Panc1 (cell line): ENCODE data around the gene HNRNPH2. TPM values are rescaled to one million over a fixed set of nuclear protein-coding genes. Genes with fewer than 3 reads are reported as not detected.

ENCODE experiments used
- ATAC-seq: fragments of 200-7000 bp; cut with Tn5 transposase; 2 replicates; pipeline ENCODE4 v1.9.1; 2020; ENCODE audit warnings: mild to moderate bottlenecking, moderate library complexity
- BruUV-seq: library from RNA; stranded (reverse); fragments of 400-500 nt; replicated peaks from 2 replicates; lab custom pipeline; 2021; lab: Mats Ljungman, UMichigan
- CTCF ChIA-PET: fragments of 300-600 bp; sonication (Branson Sonifier 250); formaldehyde crosslinking; loops from one replicate; lab custom pipeline; 2022; ENCODE audit warnings: antibody characterized with exemption; lab: Charles Lee
- POLR2A ChIA-PET: fragments of 300-600 bp; sonication (Branson Sonifier 250); formaldehyde crosslinking; loops from one replicate; lab custom pipeline; 2022; ENCODE audit warnings: antibody characterized with exemption; lab: Charles Lee
- DNase-seq: peaks from one replicate; pipeline ENCODE4 v3.0.0-alpha.2; 2010; ENCODE audit warnings: low read depth, low spot score
- H3K27ac ChIP-seq: 2 replicates; pipeline ENCODE4 v1.5.1; 2011; ENCODE audit warnings: mild to moderate bottlenecking, low read length, inconsistent platforms
- H3K27me3 ChIP-seq: fragments of 200-500 bp; sonication (Bioruptor generic); 2 replicates; pipeline ENCODE4 v1.6.0; 2014; ENCODE audit warnings: low read length, inconsistent platforms; ENCODE audit not compliant: control insufficient read depth, insufficient read depth
- H3K36me3 ChIP-seq: fragments of 200-500 bp; sonication (Bioruptor generic); 2 replicates; pipeline ENCODE4 v1.5.1; 2014; ENCODE audit warnings: inconsistent platforms, mild to moderate bottlenecking, low read length, moderate library complexity; ENCODE audit not compliant: control insufficient read depth, insufficient read depth
- H3K4me1 ChIP-seq: 2 replicates; pipeline ENCODE4 v1.5.1; 2011; ENCODE audit warnings: inconsistent platforms, mild to moderate bottlenecking, low read length, moderate library complexity; ENCODE audit not compliant: control insufficient read depth, insufficient read depth
- H3K4me3 ChIP-seq, 2 experiments: 2 replicates each; pipeline ENCODE4 v1.5.1; 2011 to 2012; ENCODE audit warnings: low read depth in 2 of 2, low read length in 2 of 2, mild to moderate bottlenecking in 2 of 2, inconsistent platforms in 1 of 2, moderate library complexity in 1 of 2
- H3K9me3 ChIP-seq: fragments of 200-500 bp; sonication (Bioruptor generic); 2 replicates; pipeline ENCODE4 v1.5.1; 2014; ENCODE audit warnings: low read depth, mild to moderate bottlenecking, inconsistent platforms, low read length, moderate library complexity; ENCODE audit not compliant: control insufficient read depth, insufficient read depth
- CTCF ChIP-seq: fragments of 450-650 bp; IDR thresholded peaks from 2 replicates; pipeline ENCODE4 v1.5.1; 2017; ENCODE audit warnings: mild to moderate bottlenecking
- POLR2AphosphoS5 ChIP-seq: IDR thresholded peaks from 2 replicates; pipeline ENCODE4 v1.6.1; 2012; ENCODE audit warnings: mild to moderate bottlenecking, low read depth, low read length, moderate library complexity
- REST ChIP-seq, 2 experiments: IDR thresholded peaks; 2 replicates each; pipeline ENCODE4 v1.6.1; 2011 to 2012; ENCODE audit warnings: low read depth in 2 of 2, control low read depth in 1 of 2, low read length in 1 of 2, mild to moderate bottlenecking in 1 of 2, moderate library complexity in 1 of 2; ENCODE audit not compliant: insufficient read depth in 1 of 2
- SIN3A ChIP-seq: IDR thresholded peaks from 2 replicates; pipeline ENCODE4 v1.6.1; 2012; ENCODE audit warnings: low read depth, mild to moderate bottlenecking, low read length, moderate library complexity, borderline replicate concordance; ENCODE audit not compliant: insufficient read depth
- TCF7L2 ChIP-seq: IDR thresholded peaks from 2 replicates; pipeline ENCODE4 v1.6.1; 2011; ENCODE audit warnings: mild to moderate bottlenecking, low read depth, low read length, inconsistent platforms
- in situ Hi-C: cut with HindIII; loops from 2 replicates; pipeline ENCODE4 v1.10.0; 2016; ENCODE audit warnings: low sequenced_read_pairs, low pct_unique_long_range_greater_than_20kb
- intact Hi-C: fragments of 100-400 bp; cut with micrococcal nuclease; formaldehyde crosslinking; loops from one replicate; pipeline ENCODE4 v1.10.0; 2022; ENCODE audit not compliant: unreplicated experiment
- total RNA-seq: library from RNA; stranded (reverse); gene quantifications from one replicate; pipeline ENCODE4 v1.2.1, GENCODE V29; 2021; ENCODE audit not compliant: unreplicated experiment

The HNRNPH2 gene
- total RNA-seq, 1 experiment from 2014 or later = 91.5 TPM

- CTCF ChIA-PET = no interaction called here
- Histone ChIP-seq H3K27ac (peak overlapping the region; percentile 93), H3K9me3 (no peaks in the 10 kb centered on the region), H3K36me3 (peaks cover 12% of the 10 kb centered on the region), H3K27me3 (no peaks in the 10 kb centered on the region), H3K4me1 (peaks cover 13% of the 10 kb centered on the region), H3K4me3 (no peak overlapping the region; a peak in 1 of 4 replicates)
- POLR2A ChIA-PET = no interaction called here
- intact Hi-C loops (loop anchor here (10.0 kb wide), 1 partner anchor 178 kb away; no protein-coding TSS in a partner anchor), in situ Hi-C loops (no loop called here)
- BruUV-seq = no TSS peak
- TF ChIP-seq CTCF (no peak), REST (IDR thresholded peaks at IDR 0.05; ENCODE audit: insufficient read depth in 1 of 2, low read depth in 2 of 2, low read length in 1 of 2) (no peak), TCF7L2 (no peak), SIN3A (no peak), POLR2AphosphoS5 (no peak)
- DNase-seq = no peak
- no peak for ATAC-seq
Measured at GRCh38 chrX:101417190-101417589, 9.2 kb downstream of the HNRNPH2 start.

GRCh38 chrX:101417981-101418841, 10.2 kb downstream of the HNRNPH2 start:
- ATAC-seq = peak; percentile 87
- POLR2A ChIA-PET = interaction anchor here (0.7 kb wide), 1 partner anchor 10 kb away, joined by 3 read pairs; no protein-coding TSS in a partner anchor

More at GRCh38 chrX:101417981-101418841, 10.2 kb downstream of the HNRNPH2 start:
- TF ChIP-seq TCF7L2 = no peak
- no peak for TF ChIP-seq SIN3A
- TF ChIP-seq POLR2AphosphoS5 = no peak
- TF ChIP-seq CTCF = no peak
- no peak for TF ChIP-seq REST (IDR thresholded peaks at IDR 0.05; ENCODE audit: insufficient read depth in 1 of 2, low read depth in 2 of 2, low read length in 1 of 2)
- no peaks in the 10 kb centered on the region for H3K9me3 ChIP-seq
- peak overlapping the region; percentile 93 for H3K27ac ChIP-seq
- in situ Hi-C loops (no loop called here), intact Hi-C loops (loop anchor here (10.0 kb wide), 1 partner anchor 177 kb away; no protein-coding TSS in a partner anchor)
- H3K27me3 ChIP-seq = no peaks in the 10 kb centered on the region
- peaks cover 5% of the 10 kb centered on the region for H3K36me3 ChIP-seq
- peaks cover 13% of the 10 kb centered on the region for H3K4me1 ChIP-seq
- DNase-seq = no peak
- BruUV-seq = no TSS peak
- CTCF ChIA-PET = interaction anchor here (0.6 kb wide), 2 partner anchors 175 to 295 kb away, joined by 3 to 4 read pairs; no protein-coding TSS in a partner anchor
- H3K4me3 ChIP-seq = peak overlapping the region; percentile 54 to 63
